Measurements from ENCODE around the gene SPRR2E.

The SPRR2E gene

GRCh38 chr1:153072806-153073726 lies 21.3 kb downstream of the SPRR2E start:
- TF ChIP-seq CTCF (IDR thresholded peaks at IDR 0.05) = no peak

GRCh38 chr1:153071511-153071910 lies 22.8 kb downstream of the SPRR2E start, which contains the start of gene SPRR2B:
Gene SPRR2B (minus strand): TSS chr1:153071611. CDS start chr1:153070839, 772 bp downstream.
- no peak for TF ChIP-seq CTCF (IDR thresholded peaks at IDR 0.05)

GRCh38 chr1:153070243-153070642 lies 24.1 kb downstream of the SPRR2E start:
- no peak for TF ChIP-seq CTCF (IDR thresholded peaks at IDR 0.05)

GRCh38 chr1:153058826-153059784 lies 35.2 kb downstream of the SPRR2E start:
- no peak for TF ChIP-seq CTCF (IDR thresholded peaks at IDR 0.05)

GRCh38 chr1:153058154-153058553 lies 36.2 kb downstream of the SPRR2E start:
- 0 out of 2 replicates have a peak, but pooled peaks have one; percentile 8 for TF ChIP-seq CTCF (IDR thresholded peaks at IDR 0.05)

GRCh38 chr1:153057375-153057774 lies 37.0 kb downstream of the SPRR2E start, which contains the start of gene SPRR2A:
Gene SPRR2A (minus strand): TSS chr1:153057512. CDS start chr1:153056735, 777 bp downstream.
- no peak for TF ChIP-seq CTCF (IDR thresholded peaks at IDR 0.05)

- no peak for TF ChIP-seq CTCF (IDR thresholded peaks at IDR 0.05)
Measured at GRCh38 chr1:153049211-153049610, 45.1 kb downstream of the SPRR2E start.
